MCF 10A (cell line): ENCODE results near the gene FAIM2. TPM values are rescaled to one million over a fixed set of nuclear protein-coding genes. Genes with fewer than 3 reads are reported as not detected.

Experiments used
- BruUV-seq: library from RNA; stranded (reverse); fragments of 400-500 nt; replicated peaks from 2 replicates; lab custom pipeline; 2021; lab: Mats Ljungman, UMichigan
- CTCF ChIA-PET: fragments of 300-600 bp; sonication (Branson Sonifier 250); formaldehyde crosslinking; extraction: SDS; loops from one replicate; lab custom pipeline; 2021; ENCODE audit warnings: antibody characterized with exemption, inconsistent platforms; lab: Yijun Ruan, JAX
- POLR2A ChIA-PET: fragments of 300-600, 350-650 bp; sonication (Branson Sonifier 250); formaldehyde crosslinking; extraction: SDS; loops from one replicate; lab custom pipeline; 2020; ENCODE audit warnings: antibody characterized with exemption, inconsistent platforms; lab: Yijun Ruan, JAX
- DNase-seq: peaks from one replicate; pipeline ENCODE4 v3.0.0-alpha.2; 2018; ENCODE audit not compliant: unreplicated experiment
- H3K27ac Mint-ChIP-seq: one replicate; pipeline ENCODE4 v1.8.0; 2022; ENCODE audit warnings: mild to moderate bottlenecking, low read depth, mixed read lengths; ENCODE audit not compliant: unreplicated experiment
- H3K27me3 Mint-ChIP-seq: one replicate; pipeline ENCODE4 v1.8.0; 2022; ENCODE audit warnings: mixed read lengths; ENCODE audit not compliant: insufficient read depth, unreplicated experiment
- H3K36me3 Mint-ChIP-seq: one replicate; pipeline ENCODE4 v1.8.0; 2022; ENCODE audit warnings: mild to moderate bottlenecking, moderate library complexity, mixed read lengths; ENCODE audit not compliant: insufficient read depth, unreplicated experiment
- H3K4me1 Mint-ChIP-seq: one replicate; pipeline ENCODE4 v1.8.0; 2022; ENCODE audit warnings: mixed read lengths; ENCODE audit not compliant: insufficient read depth, unreplicated experiment
- H3K4me3 Mint-ChIP-seq: one replicate; pipeline ENCODE4 v1.8.0; 2022; ENCODE audit warnings: mild to moderate bottlenecking, moderate library complexity, mixed read lengths; ENCODE audit not compliant: unreplicated experiment
- H3K9me3 Mint-ChIP-seq: one replicate; pipeline ENCODE4 v1.8.0; 2022; ENCODE audit warnings: mixed read lengths; ENCODE audit not compliant: unreplicated experiment
- intact Hi-C: fragments of 100-400 bp; cut with micrococcal nuclease; formaldehyde crosslinking; loops from 2 replicates; pipeline ENCODE4 v1.14.1; 2022
- total RNA-seq: library from RNA; stranded (reverse); gene quantifications from 2 replicates; pipeline ENCODE4 v1.2.3, GENCODE V29; 2022
- TF ChIP-seq, protein P1 (sequence below): fragments of 200-600 bp; IDR thresholded peaks from one replicate; pipeline ENCODE4 v1.8.0; 2022; ENCODE audit warnings: antibody characterized with exemption, mild to moderate bottlenecking; ENCODE audit not compliant: unreplicated experiment

FAIM2 gene
- total RNA-seq, 1 experiment from 2014 or later = not detected

GRCh38 chr12:49924628-49925246, 21.0 kb upstream of the FAIM2 start:
- no peak for DNase-seq
- ChIA-PET CTCF (interaction anchor here (0.7 kb wide), 1 partner anchor 147 kb away, joined by 3 read pairs; no protein-coding TSS in a partner anchor), POLR2A (no interaction called here)
- intact Hi-C loops = no loop called here
- Mint-ChIP-seq H3K4me3 (no peak overlapping the region), H3K9me3 (no peaks in the 10 kb centered on the region), H3K27me3 (no peaks in the 10 kb centered on the region), H3K27ac (no peak overlapping the region), H3K36me3 (no peaks in the 10 kb centered on the region), H3K4me1 (peaks cover 12% of the 10 kb centered on the region)
- TF ChIP-seq, protein P1, sequence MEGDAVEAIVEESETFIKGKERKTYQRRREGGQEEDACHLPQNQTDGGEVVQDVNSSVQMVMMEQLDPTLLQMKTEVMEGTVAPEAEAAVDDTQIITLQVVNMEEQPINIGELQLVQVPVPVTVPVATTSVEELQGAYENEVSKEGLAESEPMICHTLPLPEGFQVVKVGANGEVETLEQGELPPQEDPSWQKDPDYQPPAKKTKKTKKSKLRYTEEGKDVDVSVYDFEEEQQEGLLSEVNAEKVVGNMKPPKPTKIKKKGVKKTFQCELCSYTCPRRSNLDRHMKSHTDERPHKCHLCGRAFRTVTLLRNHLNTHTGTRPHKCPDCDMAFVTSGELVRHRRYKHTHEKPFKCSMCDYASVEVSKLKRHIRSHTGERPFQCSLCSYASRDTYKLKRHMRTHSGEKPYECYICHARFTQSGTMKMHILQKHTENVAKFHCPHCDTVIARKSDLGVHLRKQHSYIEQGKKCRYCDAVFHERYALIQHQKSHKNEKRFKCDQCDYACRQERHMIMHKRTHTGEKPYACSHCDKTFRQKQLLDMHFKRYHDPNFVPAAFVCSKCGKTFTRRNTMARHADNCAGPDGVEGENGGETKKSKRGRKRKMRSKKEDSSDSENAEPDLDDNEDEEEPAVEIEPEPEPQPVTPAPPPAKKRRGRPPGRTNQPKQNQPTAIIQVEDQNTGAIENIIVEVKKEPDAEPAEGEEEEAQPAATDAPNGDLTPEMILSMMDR = no peak
- BruUV-seq = no TSS peak

- Mint-ChIP-seq H3K4me1 (peaks cover 12% of the 10 kb centered on the region), H3K27ac (no peak overlapping the region), H3K9me3 (no peaks in the 10 kb centered on the region), H3K27me3 (no peaks in the 10 kb centered on the region), H3K4me3 (no peak overlapping the region), H3K36me3 (no peaks in the 10 kb centered on the region)
- TF ChIP-seq, protein P1 = no peak
- POLR2A ChIA-PET = no interaction called here
- CTCF ChIA-PET = interaction anchor here (0.6 to 0.7 kb wide), 2 partner anchors 106 to 148 kb away, joined by 3 read pairs; no protein-coding TSS in a partner anchor
- no peak for DNase-seq
- intact Hi-C loops = no loop called here
- no TSS peak for BruUV-seq
Observed at GRCh38 chr12:49923880-49924556, 20.3 kb upstream of the FAIM2 start.

- CTCF ChIA-PET = no interaction called here
- Mint-ChIP-seq H3K27me3 (no peaks in the 10 kb centered on the region), H3K4me1 (peaks cover 7% of the 10 kb centered on the region), H3K36me3 (no peaks in the 10 kb centered on the region), H3K9me3 (no peaks in the 10 kb centered on the region), H3K4me3 (no peak overlapping the region), H3K27ac (no peak overlapping the region)
- intact Hi-C loops = no loop called here
- POLR2A ChIA-PET = no interaction called here
- no peak for DNase-seq
- TF ChIP-seq, protein P1 = no peak
- BruUV-seq = no TSS peak
Observed at GRCh38 chr12:49923035-49923644, 19.4 kb upstream of the FAIM2 start.

- Mint-ChIP-seq H3K27ac (no peak overlapping the region), H3K36me3 (no peaks in the 10 kb centered on the region), H3K27me3 (no peaks in the 10 kb centered on the region), H3K4me1 (peaks cover 7% of the 10 kb centered on the region), H3K4me3 (no peak overlapping the region), H3K9me3 (no peaks in the 10 kb centered on the region)
- CTCF ChIA-PET = no interaction called here
- intact Hi-C loops = no loop called here
- TF ChIP-seq, protein P1 = no peak
- DNase-seq = no peak
- POLR2A ChIA-PET = no interaction called here
- BruUV-seq = no TSS peak
Observed at GRCh38 chr12:49922349-49923034, 18.8 kb upstream of the FAIM2 start.
